HG03354 (cell line): Measurements from ENCODE around the gene PYGO1.

Source experiments
- ATAC-seq: cut with Tn5 transposase; IDR thresholded peaks from one replicate; pipeline ENCODE4 v1.9.1; 2021; ENCODE audit warnings: mild to moderate bottlenecking; ENCODE audit not compliant: unreplicated experiment, poor library complexity, severe bottlenecking

The PYGO1 gene

DNA sequence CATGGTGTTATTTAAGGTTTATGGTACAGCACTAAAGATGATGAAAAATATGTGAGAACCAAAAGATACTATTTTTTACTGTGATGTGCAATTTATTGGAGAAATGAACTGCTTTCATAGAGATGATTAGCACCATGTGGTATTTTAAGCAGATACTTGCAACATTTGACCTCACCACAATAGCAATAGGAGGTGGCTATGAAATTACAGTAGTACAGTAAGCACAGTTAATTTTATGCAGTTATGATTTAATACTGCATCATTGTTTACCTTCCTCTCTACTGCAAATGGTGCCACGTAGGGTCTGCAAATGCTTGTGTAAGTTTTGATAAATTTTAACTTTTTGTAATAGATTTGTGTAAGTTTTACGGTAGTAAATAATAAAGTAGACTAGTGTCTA, 14.0 kb downstream of the PYGO1 start:
- ATAC-seq: no peak

GRCh38 chr15:55573224-55573623, 14.9 kb downstream of the PYGO1 start:
- ATAC-seq: no peak

GRCh38 chr15:55564347-55565145, 23.6 kb downstream of the PYGO1 start:
- ATAC-seq: no peak

- ATAC-seq: no peak
These were observed 25.5 kb downstream of the PYGO1 start for GRCh38 chr15:55562601-55563000.

- ATAC-seq: no peak
These were observed 33.1 kb downstream of the PYGO1 start for GRCh38 chr15:55555089-55555488.

DNA sequence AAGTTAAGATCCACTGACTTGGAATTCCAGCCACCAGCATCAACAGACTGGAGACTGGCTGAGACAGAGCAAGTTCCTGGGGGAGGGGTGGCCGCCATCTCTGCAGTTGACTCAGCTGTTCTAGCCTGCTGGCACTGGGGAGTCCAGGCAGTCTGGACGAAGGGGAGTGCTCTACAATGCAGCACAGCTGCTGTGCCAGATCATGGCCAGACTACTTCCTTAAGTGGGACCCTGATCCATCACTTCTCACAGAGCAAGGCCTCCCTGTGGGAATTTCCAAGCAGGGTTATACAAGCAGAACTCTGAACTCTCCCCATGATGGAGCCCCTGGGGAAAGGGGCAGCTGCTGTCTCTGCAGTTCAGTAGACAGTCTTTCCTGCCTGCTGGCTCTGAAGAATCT, 35.2 kb downstream of the PYGO1 start:
- ATAC-seq: no peak

DNA sequence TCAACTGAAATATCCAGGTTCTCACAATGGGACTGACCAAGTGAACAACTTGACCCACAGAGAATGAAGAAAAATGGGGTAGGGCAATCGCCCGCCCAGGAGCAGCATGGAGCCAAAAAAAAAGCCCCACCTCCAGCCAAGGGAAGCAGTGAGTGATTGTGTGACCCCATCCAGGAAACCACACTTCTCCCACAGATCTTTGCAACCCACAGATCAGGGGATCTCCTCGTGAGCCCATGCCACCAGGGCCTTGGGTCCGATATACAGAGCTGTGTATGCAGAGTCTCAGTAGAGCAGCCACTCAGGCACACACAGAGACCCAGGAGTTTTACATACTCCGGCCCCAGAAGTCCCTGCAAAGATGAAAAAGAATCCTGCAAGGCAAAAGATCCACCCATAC, 35.7 kb downstream of the PYGO1 start:
- no peak for ATAC-seq

DNA sequence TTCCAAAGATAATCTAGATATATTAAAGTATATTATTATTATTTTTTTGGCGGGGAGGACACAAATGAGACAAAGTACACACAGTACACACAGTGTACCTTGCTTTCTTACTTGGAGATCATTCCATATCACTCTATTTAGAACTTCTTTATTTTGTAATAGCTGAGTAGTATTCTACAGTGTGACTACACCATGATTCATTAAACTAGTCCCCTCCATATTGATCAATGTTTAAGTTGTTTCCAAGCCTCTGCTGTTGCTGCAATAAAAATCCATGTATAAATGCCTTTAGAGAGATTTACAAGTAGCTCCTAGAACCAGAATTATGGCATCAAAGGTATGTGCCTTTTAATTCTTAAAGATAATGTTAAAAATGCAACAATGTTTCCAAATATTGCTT, 38.8 kb downstream of the PYGO1 start:
- no peak for ATAC-seq

DNA sequence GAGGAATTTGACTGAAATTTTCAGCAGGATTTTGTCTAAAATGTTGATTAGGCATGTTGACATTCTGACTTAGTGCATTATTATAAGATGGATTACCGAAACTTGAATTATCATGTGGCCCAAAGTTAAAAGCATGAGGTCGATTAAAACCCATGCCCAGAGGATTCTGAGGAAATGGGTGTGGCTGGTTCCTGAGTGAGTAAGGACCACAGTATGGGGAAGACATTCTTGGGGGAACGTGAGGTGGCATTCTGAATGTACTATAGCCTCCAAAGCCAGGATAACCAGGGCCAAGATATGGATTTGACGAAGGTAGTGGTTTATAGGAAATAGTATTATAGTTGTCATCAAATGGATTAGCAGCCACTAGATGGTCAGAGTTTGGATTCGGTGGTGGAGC, 41.4 kb downstream of the PYGO1 start:
- no peak for ATAC-seq

DNA sequence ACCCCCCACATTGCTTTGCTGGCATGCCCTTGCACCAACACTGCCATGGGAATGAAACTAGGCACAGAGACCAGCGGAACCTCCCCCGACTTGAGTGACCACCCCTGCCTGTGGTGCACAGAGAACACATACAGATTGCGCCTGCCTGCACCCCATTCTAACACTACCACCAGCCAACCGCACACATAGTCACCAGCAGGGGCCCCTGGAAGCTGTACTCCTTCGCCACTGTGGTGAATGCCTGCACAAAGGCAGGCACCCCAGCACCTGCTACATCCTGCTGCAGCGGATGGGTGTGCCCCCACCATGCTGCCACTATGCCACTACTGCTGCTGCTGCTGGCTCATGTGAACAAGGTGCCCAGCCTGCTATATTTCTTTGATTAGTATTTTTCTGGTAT, 52.7 kb downstream of the PYGO1 start:
- ATAC-seq: no peak

GRCh38 chr15:55532944-55533343, 55.2 kb downstream of the PYGO1 start:
- no peak for ATAC-seq

DNA sequence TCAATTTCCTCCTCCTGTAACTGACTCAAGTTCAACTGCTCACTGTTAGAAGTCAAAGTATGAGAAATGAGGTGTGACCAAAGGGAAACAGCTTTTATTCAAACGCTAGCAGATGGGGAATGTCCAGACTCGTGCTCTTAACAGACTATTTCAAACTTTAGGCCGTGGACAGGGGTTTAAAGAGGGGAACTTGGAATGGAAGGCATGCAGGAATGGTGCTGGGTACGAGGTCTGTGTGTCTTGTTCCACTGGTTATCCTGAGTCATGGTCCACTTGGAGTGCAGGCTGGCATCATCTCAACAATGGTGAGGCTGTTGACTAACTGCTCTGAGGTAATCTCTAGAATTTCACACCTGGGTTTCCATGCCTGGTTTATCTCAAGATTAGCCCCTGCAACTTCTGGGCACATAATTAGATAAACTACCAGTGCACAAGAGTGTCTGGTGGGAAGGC, 57.3 kb downstream of the PYGO1 start:
- ATAC-seq: no peak

- no peak for ATAC-seq
These were observed 59.3 kb downstream of the PYGO1 start for GRCh38 chr15:55528812-55529211.

GRCh38 chr15:55527150-55527549, 61.0 kb downstream of the PYGO1 start:
- ATAC-seq: no peak

- ATAC-seq: peak; percentile 85
These were observed 61.5 kb downstream of the PYGO1 start for GRCh38 chr15:55526559-55527036.

DNA sequence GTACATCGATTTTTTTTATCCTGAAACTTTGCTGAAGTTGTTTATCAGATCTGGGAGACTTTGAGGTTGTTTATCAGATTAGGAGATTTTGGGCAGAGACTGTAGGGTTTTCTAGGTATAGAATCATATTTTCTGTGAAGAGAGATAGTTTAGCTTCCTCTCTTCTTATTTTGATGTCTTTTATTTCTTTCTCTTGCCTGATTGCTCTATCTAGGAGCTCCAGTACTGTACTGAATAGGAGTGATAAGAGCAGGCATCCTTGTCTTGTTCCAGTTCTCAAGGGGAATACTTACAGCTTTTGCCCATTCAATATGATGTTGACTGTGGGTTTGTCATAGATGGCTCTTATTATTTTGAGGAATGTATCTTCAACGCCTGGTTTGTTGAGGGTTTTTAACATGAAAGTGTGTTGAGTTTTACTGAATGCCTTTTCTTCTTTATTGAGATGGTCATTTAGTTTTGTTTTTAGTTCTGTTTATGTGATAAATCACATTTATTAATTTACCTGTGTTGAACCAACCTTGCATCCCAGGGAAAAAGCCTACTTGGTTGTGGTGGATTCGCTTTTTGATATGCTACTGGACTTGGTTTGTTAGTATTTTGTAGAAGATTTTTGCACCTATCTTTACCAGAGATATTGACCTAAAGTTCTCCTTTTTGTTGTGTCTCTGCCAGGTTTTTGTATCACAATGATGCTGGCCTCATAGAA, 65.2 kb downstream of the PYGO1 start:
- ATAC-seq: no peak

- ATAC-seq: no peak
These were observed 69.5 kb downstream of the PYGO1 start for GRCh38 chr15:55518641-55519040.

GRCh38 chr15:55518009-55518408, 70.1 kb downstream of the PYGO1 start:
- ATAC-seq: no peak

DNA sequence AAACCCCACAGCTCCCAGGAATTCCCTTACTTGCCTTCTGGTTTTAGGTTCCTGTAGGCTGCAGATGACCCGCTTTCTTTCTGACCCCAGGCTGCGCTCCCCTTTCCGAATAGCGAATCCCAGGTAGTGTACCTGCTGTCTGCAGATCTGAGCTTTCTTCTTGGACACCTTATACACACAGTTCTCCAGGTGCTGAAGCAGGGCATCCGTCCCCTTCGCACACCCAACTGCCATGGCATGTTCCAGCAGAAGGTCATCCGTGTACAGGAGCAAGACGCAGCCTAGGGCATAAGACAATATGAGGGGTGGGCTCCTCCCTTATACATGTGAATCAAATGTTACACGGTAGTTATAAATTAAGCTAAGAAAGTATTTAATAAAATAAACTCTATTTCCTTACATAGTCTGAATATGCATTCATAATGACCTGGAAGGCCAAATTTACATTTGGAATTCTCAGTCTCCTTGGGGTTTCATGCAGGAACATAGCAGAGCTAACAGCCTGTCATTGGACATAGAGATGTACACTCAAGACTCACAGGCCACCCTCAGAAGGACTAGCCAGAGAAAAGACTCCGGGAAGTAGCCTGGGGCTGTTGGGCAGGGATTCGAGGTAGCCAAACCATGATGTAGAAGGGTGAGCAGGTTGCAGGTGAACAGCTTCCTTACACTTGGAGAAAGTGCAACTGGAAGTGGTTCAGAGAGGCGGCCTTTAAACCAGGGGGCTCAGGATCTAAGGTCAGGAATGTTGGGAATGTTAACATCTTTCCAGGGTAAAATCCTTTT, 72.0 kb downstream of the PYGO1 start:
- no peak for ATAC-seq

GRCh38 chr15:55515491-55515890, 72.7 kb downstream of the PYGO1 start:
- no peak for ATAC-seq
